Ishikawa (cell line): ENCODE results near the gene MEP1A.

Source experiments
- CEBPB ChIP-seq: IDR thresholded peaks from 2 replicates; pipeline ENCODE4 v1.6.1; 2012
- CREB1 ChIP-seq: IDR thresholded peaks from 2 replicates; pipeline ENCODE4 v1.6.1; 2012; ENCODE audit warnings: low read depth
- EGR1 ChIP-seq: IDR thresholded peaks from 2 replicates; pipeline ENCODE4 v1.6.1; 2012
- EP300 ChIP-seq: IDR thresholded peaks from 2 replicates; pipeline ENCODE4 v1.6.1; 2012; ENCODE audit warnings: borderline replicate concordance
- FOXM1 ChIP-seq: IDR thresholded peaks from 2 replicates; pipeline ENCODE4 v1.6.1; 2012; ENCODE audit warnings: low read depth, borderline replicate concordance
- NFIC ChIP-seq: IDR thresholded peaks from 2 replicates; pipeline ENCODE4 v1.6.1; 2012
- RAD21 ChIP-seq: IDR thresholded peaks from 2 replicates; pipeline ENCODE4 v1.6.1; 2012; ENCODE audit warnings: low read depth
- REST ChIP-seq: IDR thresholded peaks from 2 replicates; pipeline ENCODE4 v1.6.1; 2012; ENCODE audit warnings: low read depth, mild to moderate bottlenecking
- TAF1 ChIP-seq: IDR thresholded peaks from 2 replicates; pipeline ENCODE4 v1.6.1; 2012; ENCODE audit warnings: low read depth, mild to moderate bottlenecking
- TCF12 ChIP-seq: IDR thresholded peaks from 2 replicates; pipeline ENCODE4 v1.6.1; 2012; ENCODE audit warnings: low read depth
- TEAD4 ChIP-seq: IDR thresholded peaks from 2 replicates; pipeline ENCODE4 v1.6.1; 2012
- USF1 ChIP-seq: IDR thresholded peaks from 2 replicates; pipeline ENCODE4 v1.6.1; 2012
- YY1 ChIP-seq: IDR thresholded peaks from 2 replicates; pipeline ENCODE4 v1.6.1; 2012; ENCODE audit warnings: low read depth
- ZBTB7A ChIP-seq: IDR thresholded peaks from 2 replicates; pipeline ENCODE4 v1.6.1; 2012; ENCODE audit warnings: low read depth
- TF ChIP-seq, protein P1 (sequence below): IDR thresholded peaks from 2 replicates; pipeline ENCODE4 v1.6.1; 2012

Gene MEP1A

GRCh38 chr6:46848684-46849360 lies 55.6 kb downstream of the MEP1A start:
- no peak for TF ChIP-seq FOXM1
- TF ChIP-seq RAD21 = peak; percentile 97

GRCh38 chr6:46849361-46849690 lies 56.1 kb downstream of the MEP1A start:
- no peak for TF ChIP-seq TCF12
- no peak for TF ChIP-seq EGR1
- no peak for TF ChIP-seq FOXM1
- TF ChIP-seq YY1 = no peak
- TF ChIP-seq EP300 = no peak
- no peak for TF ChIP-seq TEAD4
- TF ChIP-seq, protein P1, sequence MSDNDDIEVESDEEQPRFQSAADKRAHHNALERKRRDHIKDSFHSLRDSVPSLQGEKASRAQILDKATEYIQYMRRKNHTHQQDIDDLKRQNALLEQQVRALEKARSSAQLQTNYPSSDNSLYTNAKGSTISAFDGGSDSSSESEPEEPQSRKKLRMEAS = no peak

GRCh38 chr6:46850792-46851191 lies 57.6 kb downstream of the MEP1A start:
- TF ChIP-seq FOXM1 = no peak
- TF ChIP-seq RAD21 = no peak
- TF ChIP-seq, protein P1 = no peak

- peak; percentile 44 for TF ChIP-seq RAD21
These were observed 62.8 kb downstream of the MEP1A start for GRCh38 chr6:46855966-46856365.

GRCh38 chr6:46862381-46862780 lies 69.2 kb downstream of the MEP1A start:
- TF ChIP-seq USF1 = no peak
- no peak for TF ChIP-seq YY1
- TF ChIP-seq TAF1 = no peak
- no peak for TF ChIP-seq ZBTB7A
- no peak for TF ChIP-seq TEAD4
- no peak for TF ChIP-seq NFIC
- TF ChIP-seq CEBPB = no peak
- no peak for TF ChIP-seq EGR1
- no peak for TF ChIP-seq CREB1
- TF ChIP-seq REST = no peak
- TF ChIP-seq EP300 = no peak
- TF ChIP-seq TCF12 = no peak
- no peak for TF ChIP-seq FOXM1
- TF ChIP-seq, protein P1 = no peak

DNA sequence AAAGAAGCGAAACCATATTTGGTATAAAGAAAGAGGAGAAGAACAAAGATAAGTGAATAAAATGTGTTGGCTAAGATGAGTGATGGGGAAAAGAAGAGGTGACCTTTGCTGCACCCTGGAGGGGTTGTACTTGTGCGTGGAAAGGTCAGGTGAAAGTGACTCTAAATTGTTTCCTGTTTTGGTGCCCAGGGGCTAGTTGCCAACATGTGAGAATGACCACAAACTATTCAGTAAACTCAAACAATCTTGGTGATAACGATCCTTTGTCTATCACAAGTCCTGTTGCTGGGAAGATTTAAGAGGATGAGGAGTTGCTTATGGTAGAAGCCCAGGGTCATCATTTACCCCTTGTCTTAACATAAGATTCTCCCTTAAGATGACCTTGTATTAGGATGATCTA lies 70.6 kb downstream of the MEP1A start:
- TF ChIP-seq EGR1 (no peak), ZBTB7A (no peak), TEAD4 (no peak), EP300 (no peak), REST (no peak), RAD21 (no peak), CEBPB (no peak), TAF1 (no peak)

- no peak for TF ChIP-seq USF1
- no peak for TF ChIP-seq TCF12
- no peak for TF ChIP-seq EP300
- TF ChIP-seq, protein P1 = no peak
- TF ChIP-seq TEAD4 = no peak
- TF ChIP-seq ZBTB7A = no peak
These were observed 72.0 kb downstream of the MEP1A start for GRCh38 chr6:46865221-46865620.
